Measurements from ENCODE around the gene GNGT1.

DNA sequence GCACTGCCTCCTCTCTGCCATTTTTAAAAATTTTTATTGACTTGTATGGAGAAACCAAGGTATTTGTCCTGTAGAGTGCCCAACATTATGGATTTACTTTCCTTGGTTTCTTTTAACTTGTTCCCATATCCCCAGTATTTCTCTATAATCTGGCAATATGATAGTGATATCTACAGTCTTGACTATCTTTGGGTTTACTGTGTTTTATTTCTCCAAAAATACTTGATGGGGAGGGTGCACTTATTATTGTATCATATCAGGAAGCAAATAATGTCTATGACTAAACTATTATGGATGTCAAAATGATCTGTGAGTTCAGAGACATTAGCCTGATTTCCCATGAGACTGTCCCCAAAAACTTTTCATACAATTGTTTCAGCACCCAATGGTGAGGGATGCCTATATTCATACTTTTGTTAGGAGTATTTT is 22.4 kb upstream of the GNGT1 start:
- TF ChIP-seq CSDC2 (CRISPR knock-in tag; IDR thresholded peaks at IDR 0.05), result no peak
- TF ChIP-seq, protein P1, sequence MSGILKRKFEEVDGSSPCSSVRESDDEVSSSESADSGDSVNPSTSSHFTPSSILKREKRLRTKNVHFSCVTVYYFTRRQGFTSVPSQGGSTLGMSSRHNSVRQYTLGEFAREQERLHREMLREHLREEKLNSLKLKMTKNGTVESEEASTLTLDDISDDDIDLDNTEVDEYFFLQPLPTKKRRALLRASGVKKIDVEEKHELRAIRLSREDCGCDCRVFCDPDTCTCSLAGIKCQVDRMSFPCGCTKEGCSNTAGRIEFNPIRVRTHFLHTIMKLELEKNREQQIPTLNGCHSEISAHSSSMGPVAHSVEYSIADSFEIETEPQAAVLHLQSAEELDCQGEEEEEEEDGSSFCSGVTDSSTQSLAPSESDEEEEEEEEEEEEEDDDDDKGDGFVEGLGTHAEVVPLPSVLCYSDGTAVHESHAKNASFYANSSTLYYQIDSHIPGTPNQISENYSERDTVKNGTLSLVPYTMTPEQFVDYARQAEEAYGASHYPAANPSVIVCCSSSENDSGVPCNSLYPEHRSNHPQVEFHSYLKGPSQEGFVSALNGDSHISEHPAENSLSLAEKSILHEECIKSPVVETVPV (CRISPR knock-in tag; IDR thresholded peaks at IDR 0.05), result no peak
- TF ChIP-seq, protein P2, sequence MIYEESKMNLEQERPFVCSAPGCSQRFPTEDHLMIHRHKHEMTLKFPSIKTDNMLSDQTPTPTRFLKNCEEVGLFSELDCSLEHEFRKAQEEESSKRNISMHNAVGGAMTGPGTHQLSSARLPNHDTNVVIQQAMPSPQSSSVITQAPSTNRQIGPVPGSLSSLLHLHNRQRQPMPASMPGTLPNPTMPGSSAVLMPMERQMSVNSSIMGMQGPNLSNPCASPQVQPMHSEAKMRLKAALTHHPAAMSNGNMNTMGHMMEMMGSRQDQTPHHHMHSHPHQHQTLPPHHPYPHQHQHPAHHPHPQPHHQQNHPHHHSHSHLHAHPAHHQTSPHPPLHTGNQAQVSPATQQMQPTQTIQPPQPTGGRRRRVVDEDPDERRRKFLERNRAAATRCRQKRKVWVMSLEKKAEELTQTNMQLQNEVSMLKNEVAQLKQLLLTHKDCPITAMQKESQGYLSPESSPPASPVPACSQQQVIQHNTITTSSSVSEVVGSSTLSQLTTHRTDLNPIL (CRISPR knock-in tag; IDR thresholded peaks at IDR 0.05; ENCODE audit: low read depth), result no peak
- TF ChIP-seq, protein P3, sequence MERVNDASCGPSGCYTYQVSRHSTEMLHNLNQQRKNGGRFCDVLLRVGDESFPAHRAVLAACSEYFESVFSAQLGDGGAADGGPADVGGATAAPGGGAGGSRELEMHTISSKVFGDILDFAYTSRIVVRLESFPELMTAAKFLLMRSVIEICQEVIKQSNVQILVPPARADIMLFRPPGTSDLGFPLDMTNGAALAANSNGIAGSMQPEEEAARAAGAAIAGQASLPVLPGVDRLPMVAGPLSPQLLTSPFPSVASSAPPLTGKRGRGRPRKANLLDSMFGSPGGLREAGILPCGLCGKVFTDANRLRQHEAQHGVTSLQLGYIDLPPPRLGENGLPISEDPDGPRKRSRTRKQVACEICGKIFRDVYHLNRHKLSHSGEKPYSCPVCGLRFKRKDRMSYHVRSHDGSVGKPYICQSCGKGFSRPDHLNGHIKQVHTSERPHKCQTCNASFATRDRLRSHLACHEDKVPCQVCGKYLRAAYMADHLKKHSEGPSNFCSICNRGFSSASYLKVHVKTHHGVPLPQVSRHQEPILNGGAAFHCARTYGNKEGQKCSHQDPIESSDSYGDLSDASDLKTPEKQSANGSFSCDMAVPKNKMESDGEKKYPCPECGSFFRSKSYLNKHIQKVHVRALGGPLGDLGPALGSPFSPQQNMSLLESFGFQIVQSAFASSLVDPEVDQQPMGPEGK (CRISPR knock-in tag; IDR thresholded peaks at IDR 0.05; ENCODE audit: borderline replicate concordance), result no peak

All from SK-N-SH treated with all-trans-retinoic acid at 6 μM for 48 hours (cell line).